Bronchial epithelial cell (primary cell): ENCODE data around the gene GBX1. TPM values are rescaled to one million over a fixed set of nuclear protein-coding genes. Genes with fewer than 3 reads are reported as not detected.

Experiments used
- DNase-seq: peaks from one replicate; pipeline ENCODE4 v3.0.0-alpha.2; 2010; ENCODE audit warnings: low read depth
- FAIRE-seq: peaks from 2 replicates; lab custom pipeline; 2011; peaks lifted over from hg19 to GRCh38; lab: Jason Lieb, UNC
- H3K27me3 ChIP-seq: 2 replicates; pipeline ENCODE4 v1.5.1; 2011; ENCODE audit warnings: low read length; ENCODE audit not compliant: control insufficient read depth, insufficient read depth
- H3K36me3 ChIP-seq: 2 replicates; pipeline ENCODE4 v1.5.1; 2011; ENCODE audit warnings: low read length; ENCODE audit not compliant: control insufficient read depth, insufficient read depth
- H3K4me3 ChIP-seq: 2 replicates; pipeline ENCODE4 v1.5.1; 2011; ENCODE audit warnings: mild to moderate bottlenecking, low read depth, low read length, control low read depth
- total RNA-seq: library from RNA; depleted of rRNA; stranded (reverse); fragments of >200 nt; gene quantifications from 2 replicates; pipeline ENCODE4 v1.2.1, GENCODE V29; 2014
- TF ChIP-seq, protein P1 (sequence below): IDR thresholded peaks from 2 replicates; pipeline ENCODE4 v1.5.1; 2011; ENCODE audit warnings: mild to moderate bottlenecking, moderate library complexity, low read length, control low read depth, inconsistent platforms; ENCODE audit not compliant: insufficient read depth, severe bottlenecking

Gene GBX1
- total RNA-seq, 1 donor from 2014 or later, result not detected

- no peak for FAIRE-seq
Measured at GRCh38 chr7:151150388-151150787, 17.1 kb downstream of the GBX1 start.

GRCh38 chr7:151148319-151149259, 18.9 kb downstream of the GBX1 start:
- DNase-seq, result no peak
- Histone ChIP-seq H3K4me3 (no peak overlapping the region), H3K27me3 (peaks cover 4% of the 10 kb centered on the region), H3K36me3 (peaks cover 2% of the 10 kb centered on the region)
- TF ChIP-seq, protein P1, sequence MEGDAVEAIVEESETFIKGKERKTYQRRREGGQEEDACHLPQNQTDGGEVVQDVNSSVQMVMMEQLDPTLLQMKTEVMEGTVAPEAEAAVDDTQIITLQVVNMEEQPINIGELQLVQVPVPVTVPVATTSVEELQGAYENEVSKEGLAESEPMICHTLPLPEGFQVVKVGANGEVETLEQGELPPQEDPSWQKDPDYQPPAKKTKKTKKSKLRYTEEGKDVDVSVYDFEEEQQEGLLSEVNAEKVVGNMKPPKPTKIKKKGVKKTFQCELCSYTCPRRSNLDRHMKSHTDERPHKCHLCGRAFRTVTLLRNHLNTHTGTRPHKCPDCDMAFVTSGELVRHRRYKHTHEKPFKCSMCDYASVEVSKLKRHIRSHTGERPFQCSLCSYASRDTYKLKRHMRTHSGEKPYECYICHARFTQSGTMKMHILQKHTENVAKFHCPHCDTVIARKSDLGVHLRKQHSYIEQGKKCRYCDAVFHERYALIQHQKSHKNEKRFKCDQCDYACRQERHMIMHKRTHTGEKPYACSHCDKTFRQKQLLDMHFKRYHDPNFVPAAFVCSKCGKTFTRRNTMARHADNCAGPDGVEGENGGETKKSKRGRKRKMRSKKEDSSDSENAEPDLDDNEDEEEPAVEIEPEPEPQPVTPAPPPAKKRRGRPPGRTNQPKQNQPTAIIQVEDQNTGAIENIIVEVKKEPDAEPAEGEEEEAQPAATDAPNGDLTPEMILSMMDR, result no peak
- no peak for FAIRE-seq

More at GRCh38 chr7:151150388-151150787, 17.1 kb downstream of the GBX1 start:
- H3K36me3 ChIP-seq, result no peaks in the 10 kb centered on the region
- H3K4me3 ChIP-seq, result no peak overlapping the region
- no peak for DNase-seq
- TF ChIP-seq, protein P1, result no peak
- H3K27me3 ChIP-seq, result peaks cover 6% of the 10 kb centered on the region

- Histone ChIP-seq H3K36me3 (peaks cover 14% of the 10 kb centered on the region), H3K27me3 (peaks cover 4% of the 10 kb centered on the region), H3K4me3 (no peak overlapping the region)
- no peak for DNase-seq
- peak; percentile 28 for FAIRE-seq
- TF ChIP-seq, protein P1, result no peak
Measured at GRCh38 chr7:151146761-151147160, 20.7 kb downstream of the GBX1 start.

GRCh38 chr7:151144387-151144786, 23.1 kb downstream of the GBX1 start:
- Histone ChIP-seq H3K36me3 (peaks cover 28% of the 10 kb centered on the region), H3K4me3 (no peak overlapping the region), H3K27me3 (peaks cover under 1% of the 10 kb centered on the region)
- FAIRE-seq (no peak), DNase-seq (no peak)
- TF ChIP-seq, protein P1, result no peak

GRCh38 chr7:151143261-151144015, 24.1 kb downstream of the GBX1 start:
- TF ChIP-seq, protein P1, result no peak
- Histone ChIP-seq H3K36me3 (peaks cover 32% of the 10 kb centered on the region), H3K4me3 (no peak overlapping the region), H3K27me3 (no peaks in the 10 kb centered on the region)
- FAIRE-seq (no peak), DNase-seq (no peak)
